Measurements from ENCODE around the gene CHN2. TPM values are rescaled to one million over a fixed set of nuclear protein-coding genes. Genes with fewer than 3 reads are reported as not detected.

CHN2 gene
- polyA plus RNA-seq, 2 of the 4 experiments (the other 2 are of a cell fraction), result 0.06 TPM; not detected in 1

DNA sequence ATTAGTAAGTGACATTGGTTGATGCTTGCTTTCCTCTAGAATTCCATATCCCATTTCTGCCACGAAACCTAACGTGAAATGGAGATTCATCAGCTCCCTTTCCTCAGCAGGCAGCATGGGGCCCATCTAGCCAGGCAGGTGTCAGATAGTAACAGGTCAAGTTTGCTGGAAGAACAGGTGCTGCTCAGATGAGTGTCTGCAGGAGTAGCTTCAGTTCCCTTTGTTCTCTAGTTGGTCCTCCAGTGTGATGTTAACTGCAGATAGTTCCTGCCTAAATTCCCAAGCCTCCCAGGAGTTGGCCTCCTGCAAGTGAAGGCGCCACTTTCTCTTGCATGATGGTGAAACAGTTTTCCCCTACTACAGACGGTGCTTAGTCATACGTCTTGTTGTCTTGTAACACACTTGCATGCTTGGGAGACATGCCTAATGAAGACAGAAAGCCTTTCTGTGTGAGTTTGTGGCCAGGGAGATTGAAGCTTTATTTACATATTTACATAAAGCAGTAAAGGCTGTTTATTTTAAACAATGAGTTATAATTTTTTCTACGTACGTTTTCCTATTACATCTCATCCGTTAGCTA is 175.4 kb downstream of the CHN2 start:
- H3K9me3 ChIP-seq, result no peaks in the 10 kb centered on the region
- H3K27ac ChIP-seq, result no peak overlapping the region
- 66% methylated on average over 8 of the region's 8 CpGs for WGBS (ENCODE audit: missing lambda C conversion rate)
- ATAC-seq, result no peak
- H3K4me1 ChIP-seq, result no peaks in the 10 kb centered on the region
- H3K4me2 ChIP-seq, result no peak overlapping the region
- no peak for FAIRE-seq
- no peak for DNase-seq (ENCODE audit: low read depth in 1 of 2, low spot score in 1 of 2)
- TF ChIP-seq POLR2A (IDR thresholded peaks at IDR 0.05; ENCODE audit: low read length) (no peak), TP53 (CRISPR knock-in tag; IDR thresholded peaks at IDR 0.05) (no peak), ZC3H11A (IDR thresholded peaks at IDR 0.05) (no peak), FOXS1 (CRISPR knock-in tag; IDR thresholded peaks at IDR 0.05) (no peak), HDAC2 (IDR thresholded peaks at IDR 0.05) (no peak)
- TF ChIP-seq, protein P1, sequence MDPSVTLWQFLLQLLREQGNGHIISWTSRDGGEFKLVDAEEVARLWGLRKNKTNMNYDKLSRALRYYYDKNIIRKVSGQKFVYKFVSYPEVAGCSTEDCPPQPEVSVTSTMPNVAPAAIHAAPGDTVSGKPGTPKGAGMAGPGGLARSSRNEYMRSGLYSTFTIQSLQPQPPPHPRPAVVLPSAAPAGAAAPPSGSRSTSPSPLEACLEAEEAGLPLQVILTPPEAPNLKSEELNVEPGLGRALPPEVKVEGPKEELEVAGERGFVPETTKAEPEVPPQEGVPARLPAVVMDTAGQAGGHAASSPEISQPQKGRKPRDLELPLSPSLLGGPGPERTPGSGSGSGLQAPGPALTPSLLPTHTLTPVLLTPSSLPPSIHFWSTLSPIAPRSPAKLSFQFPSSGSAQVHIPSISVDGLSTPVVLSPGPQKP (IDR thresholded peaks at IDR 0.05; ENCODE audit: low read depth, low read length), result no peak
- ChIA-PET CTCF (interaction anchor here (0.7 kb wide), 1 partner anchor 13 kb away, joined by 3 read pairs; no protein-coding TSS in a partner anchor), POLR2A (no interaction called here)
- no peak overlapping the region for H3K4me3 ChIP-seq

DNA sequence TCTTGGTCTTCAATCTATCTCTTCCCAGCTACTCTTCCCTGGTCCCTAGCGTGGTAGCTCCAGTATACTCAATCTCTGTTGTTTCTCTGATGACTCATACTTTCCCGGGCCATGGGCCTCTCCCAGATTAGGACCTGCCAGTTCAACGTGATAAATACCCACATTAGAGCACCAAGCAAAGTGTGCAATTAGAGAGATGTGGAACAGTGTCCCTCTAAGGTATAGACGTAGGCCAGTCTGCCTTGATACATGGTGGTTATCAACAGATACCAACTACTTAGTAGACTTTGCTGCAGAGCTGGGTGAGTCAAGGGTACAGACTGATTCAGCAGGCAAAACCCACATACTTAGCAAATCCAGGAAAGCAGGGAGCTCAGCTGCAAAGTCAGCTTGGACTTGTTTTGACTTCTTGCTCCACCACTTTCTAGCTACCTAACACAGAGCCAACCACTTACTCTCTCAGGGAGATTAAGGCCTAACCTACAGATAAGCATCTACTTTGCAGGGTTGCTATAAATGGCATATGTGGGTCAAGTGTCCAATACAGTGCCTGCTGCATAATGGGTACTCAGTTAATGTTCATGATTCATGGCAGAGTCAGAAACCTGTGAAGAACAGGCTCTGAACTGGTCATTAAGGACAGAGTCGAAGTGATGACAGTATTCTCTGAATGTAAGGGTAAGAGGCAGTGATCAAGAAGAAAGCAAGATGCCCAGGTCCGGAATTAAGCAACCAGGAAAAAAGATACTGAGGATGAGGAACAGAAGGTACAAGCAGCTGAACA is 176.1 kb downstream of the CHN2 start:
- TF ChIP-seq FOSL2 (IDR thresholded peaks at IDR 0.05), result no peak
- peak; percentile 46; the same call in 1 of the 2 replicates for TF ChIP-seq FOSL2 (CRISPR knock-in tag; IDR thresholded peaks at IDR 0.05)
- TF ChIP-seq, protein P2, sequence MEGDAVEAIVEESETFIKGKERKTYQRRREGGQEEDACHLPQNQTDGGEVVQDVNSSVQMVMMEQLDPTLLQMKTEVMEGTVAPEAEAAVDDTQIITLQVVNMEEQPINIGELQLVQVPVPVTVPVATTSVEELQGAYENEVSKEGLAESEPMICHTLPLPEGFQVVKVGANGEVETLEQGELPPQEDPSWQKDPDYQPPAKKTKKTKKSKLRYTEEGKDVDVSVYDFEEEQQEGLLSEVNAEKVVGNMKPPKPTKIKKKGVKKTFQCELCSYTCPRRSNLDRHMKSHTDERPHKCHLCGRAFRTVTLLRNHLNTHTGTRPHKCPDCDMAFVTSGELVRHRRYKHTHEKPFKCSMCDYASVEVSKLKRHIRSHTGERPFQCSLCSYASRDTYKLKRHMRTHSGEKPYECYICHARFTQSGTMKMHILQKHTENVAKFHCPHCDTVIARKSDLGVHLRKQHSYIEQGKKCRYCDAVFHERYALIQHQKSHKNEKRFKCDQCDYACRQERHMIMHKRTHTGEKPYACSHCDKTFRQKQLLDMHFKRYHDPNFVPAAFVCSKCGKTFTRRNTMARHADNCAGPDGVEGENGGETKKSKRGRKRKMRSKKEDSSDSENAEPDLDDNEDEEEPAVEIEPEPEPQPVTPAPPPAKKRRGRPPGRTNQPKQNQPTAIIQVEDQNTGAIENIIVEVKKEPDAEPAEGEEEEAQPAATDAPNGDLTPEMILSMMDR (IDR thresholded peaks at IDR 0.05), result no peak
- H3K4me2 ChIP-seq, result no peak overlapping the region
- no peak overlapping the region for H3K27ac ChIP-seq
- no peaks in the 10 kb centered on the region for H3K9me3 ChIP-seq
- DNase-seq (ENCODE audit: low read depth in 1 of 2, low spot score in 1 of 2), result no peak
- no peak for FAIRE-seq
- H3K4me1 ChIP-seq, result no peaks in the 10 kb centered on the region
- WGBS (ENCODE audit: missing lambda C conversion rate), result 39% methylated on average over 6 of the region's 6 CpGs
- H3K4me3 ChIP-seq, result no peak overlapping the region
- no peak for ATAC-seq
- CTCF ChIA-PET, result interaction anchor here (0.7 kb wide), 1 partner anchor 12 kb away, joined by 3 read pairs; no protein-coding TSS in a partner anchor
- POLR2A ChIA-PET, result no interaction called here

DNA sequence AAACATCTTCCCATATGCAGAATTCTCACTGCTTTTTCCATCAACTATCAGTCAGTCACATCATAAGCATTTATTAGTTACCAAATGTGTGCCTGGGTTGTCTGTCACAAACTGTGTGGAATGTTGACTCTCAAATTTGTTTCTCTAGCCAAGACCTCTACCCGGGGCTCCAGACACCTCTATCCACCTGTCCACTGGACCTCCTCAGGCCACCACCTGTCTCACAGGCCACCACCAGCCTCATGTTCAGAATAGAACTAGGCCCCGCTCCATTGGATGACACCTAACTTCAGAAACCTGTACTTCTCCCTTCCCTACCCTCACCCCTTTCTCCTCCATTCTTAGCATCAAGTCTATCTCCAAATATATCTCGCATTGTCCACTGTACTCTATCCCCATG is 176.9 kb downstream of the CHN2 start:
- no peak overlapping the region for H3K27ac ChIP-seq
- DNase-seq (ENCODE audit: low read depth in 1 of 2, low spot score in 1 of 2) (no peak), ATAC-seq (no peak), FAIRE-seq (no peak)
- TF ChIP-seq HEYL (CRISPR knock-in tag; IDR thresholded peaks at IDR 0.05), result no peak
- H3K4me3 ChIP-seq, result no peak overlapping the region
- peaks cover 5% of the 10 kb centered on the region; the same call in 2 of the 3 replicates for H3K4me1 ChIP-seq
- CTCF ChIA-PET, result no interaction called here
- no peaks in the 10 kb centered on the region for H3K9me3 ChIP-seq
- POLR2A ChIA-PET, result no interaction called here
- no peak overlapping the region for H3K4me2 ChIP-seq
- WGBS (ENCODE audit: missing lambda C conversion rate), result 59% methylated on average over 3 of the region's 3 CpGs

DNA sequence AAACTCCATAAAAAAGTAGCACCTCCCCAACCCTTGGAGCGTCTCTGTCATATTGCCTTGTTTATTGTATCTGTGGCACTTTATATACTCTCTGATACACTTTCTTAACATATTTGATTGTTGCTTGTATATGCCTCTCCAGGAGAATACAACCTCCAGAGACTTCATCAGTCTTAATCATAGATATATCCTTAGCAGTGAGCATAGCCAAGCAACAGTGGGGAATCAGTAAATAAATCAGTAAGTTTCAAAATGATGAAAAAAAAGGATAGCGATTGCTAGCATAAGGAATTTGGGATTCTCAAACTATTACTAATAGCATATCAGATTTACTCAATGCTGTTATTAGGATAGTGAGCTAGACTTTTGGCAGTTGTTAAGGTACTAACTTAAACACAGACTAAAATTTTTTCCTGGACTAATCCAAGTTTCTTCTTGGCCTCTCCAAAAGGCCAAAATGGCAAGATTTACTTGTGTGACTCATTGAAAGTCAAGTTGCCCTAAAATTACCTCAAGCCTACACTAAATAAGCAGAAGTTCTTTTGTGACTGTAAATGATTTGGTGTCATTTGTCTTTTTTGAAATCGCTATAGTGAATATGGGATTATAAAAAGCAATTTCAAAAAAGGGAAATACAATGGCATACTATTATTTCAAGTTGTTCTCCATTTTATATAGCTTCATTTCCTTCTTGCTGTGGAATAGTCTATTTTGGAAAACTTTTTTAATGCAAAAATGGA is 177.9 kb downstream of the CHN2 start:
- POLR2A ChIA-PET, result no interaction called here
- no peak for FAIRE-seq
- no peak overlapping the region for H3K4me3 ChIP-seq
- DNase-seq (ENCODE audit: low read depth in 1 of 2, low spot score in 1 of 2), result no peak
- no peak overlapping the region for H3K4me2 ChIP-seq
- WGBS (ENCODE audit: missing lambda C conversion rate), result 72% methylated on average over 3 of the region's 3 CpGs
- H3K4me1 ChIP-seq, result peaks cover 5% of the 10 kb centered on the region; the same call in 2 of the 3 replicates
- CTCF ChIA-PET, result interaction anchor here (1.2 kb wide), 1 partner anchor 12 kb away, joined by 3 read pairs; no protein-coding TSS in a partner anchor
- TF ChIP-seq EHMT2 (IDR thresholded peaks at IDR 0.05; ENCODE audit: low read depth), result no peak
- TF ChIP-seq, protein P3, sequence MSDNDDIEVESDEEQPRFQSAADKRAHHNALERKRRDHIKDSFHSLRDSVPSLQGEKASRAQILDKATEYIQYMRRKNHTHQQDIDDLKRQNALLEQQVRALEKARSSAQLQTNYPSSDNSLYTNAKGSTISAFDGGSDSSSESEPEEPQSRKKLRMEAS (IDR thresholded peaks at IDR 0.05), result no peak
- no peak for TF ChIP-seq BHLHE40 (IDR thresholded peaks at IDR 0.05; ENCODE audit: low read depth, low read length)
- TF ChIP-seq KDM1A (IDR thresholded peaks at IDR 0.05; ENCODE audit: low read depth), result no peak
- TF ChIP-seq RAD21 (conservative IDR thresholded peaks at IDR 0.05 in 1 of 2, IDR thresholded peaks at IDR 0.05 in 1 of 2), result no peak
- ATAC-seq, result no peak
- H3K27ac ChIP-seq, result no peak overlapping the region
- no peaks in the 10 kb centered on the region for H3K9me3 ChIP-seq

Measured in A549 (cell line).